Testis (tissue), 3 donors: Measurements from ENCODE around the gene TTC28. TPM values are rescaled to one million over a fixed set of nuclear protein-coding genes. Genes with fewer than 3 reads are reported as not detected.

Source experiments
- DNase-seq: peaks from one replicate; pipeline ENCODE4 v3.0.0-alpha.2; 2019
- H3K27ac ChIP-seq, 2 donors: fragments of 200-600 bp; sonication (generic); one replicate each; pipeline ENCODE4 v1.5.1; 2019
- H3K27me3 ChIP-seq: fragments of 200-600 bp; sonication (generic); one replicate; pipeline ENCODE4 v1.5.1; 2019
- H3K36me3 ChIP-seq: fragments of 200-600 bp; sonication (generic); one replicate; pipeline ENCODE4 v1.5.1; 2017; ENCODE audit warnings: low read depth; ENCODE audit errors: missing control alignments
- H3K4me1 ChIP-seq: fragments of 200-600 bp; sonication (generic); one replicate; pipeline ENCODE4 v1.5.1; 2019
- H3K4me3 ChIP-seq, 2 donors: fragments of 200-600 bp; sonication (generic); one replicate each; pipeline ENCODE4 v1.5.1; 2017 to 2019
- H3K9me3 ChIP-seq: fragments of 200-600 bp; sonication (generic); one replicate; pipeline ENCODE4 v1.5.1; 2017
- CTCF ChIP-seq, 3 experiments: fragments of 450-650 bp in 2 of 3; fragments of 200-600 bp in 1 of 3; sonication (generic) in 1 of 3; IDR thresholded peaks; one replicate each; pipeline ENCODE4 v1.5.1; 2016 to 2019; ENCODE audit warnings: antibody characterized with exemption in 3 of 3, mild to moderate bottlenecking in 2 of 3, moderate library complexity in 1 of 3
- POLR2A ChIP-seq: fragments of 450-650 bp; IDR thresholded peaks from one replicate; pipeline ENCODE4 v1.6.1; 2017; ENCODE audit warnings: antibody characterized with exemption, mild to moderate bottlenecking, moderate library complexity
- WGBS, 2 donors: methylation state at CpG; one replicate each; pipeline ENCODE4 v1.1.5; 2018; 5-methylcytosine and 5-hydroxymethylcytosine counted together
- intact Hi-C: fragments of 100-400 bp; cut with DNase I; formaldehyde crosslinking; loops from one replicate; pipeline ENCODE4 v1.15.1; 2023; ENCODE audit warnings: low total_unique reads
- microRNA-seq, 2 donors: library from miRNA; unstranded; fragments of <30 nt; microRNA quantifications; one replicate each; pipeline ENCODE4, GENCODE V29; 2016; ENCODE audit warnings: borderline number of aligned reads in 2 of 2, borderline replicate concordance in 1 of 2
- polyA plus RNA-seq: library from polyadenylated mRNA; stranded (reverse); fragments of 350-450 nt; fragmentation: Illumina TruSeq; extraction: RNeasy Lipid Tissue Mini Kit (QIAGEN cat#74804); gene quantifications from one replicate; pipeline ENCODE4 v1.2.3, GENCODE V29; 2014; ENCODE audit warnings: low read depth, low replicate concordance; ENCODE audit not compliant: insufficient read depth
- small RNA-seq, 2 donors: library from RNA; depleted of rRNA; stranded (forward); fragments of <200 nt; gene quantifications; one replicate each; pipeline ENCODE3, GENCODE V24; 2016
- total RNA-seq, 2 donors: library from RNA; depleted of rRNA; stranded (reverse); fragments of >200 nt; gene quantifications; one replicate each; pipeline ENCODE4 v1.2.3, GENCODE V29; 2016

TTC28 gene
- total and polyA plus RNA-seq, 3 donors from 2014 or later: 29.4 to 121 (median 75.5) TPM

- Histone ChIP-seq H3K4me1 (no peaks in the 10 kb centered on the region), H3K27me3 (no peaks in the 10 kb centered on the region), H3K27ac (no peak overlapping the region), H3K9me3 (no peaks in the 10 kb centered on the region), H3K4me3 (no peak overlapping the region), H3K36me3 (no peaks in the 10 kb centered on the region)
- intact Hi-C loops: no loop called here
- 51 to 62% methylated on average over 1 of the region's 1 CpG for WGBS, 2 donors
- no peak for DNase-seq
- no peak for TF ChIP-seq POLR2A
- TF ChIP-seq CTCF (IDR thresholded peaks at IDR 0.05): no peak
These were observed 743.7 kb downstream of the TTC28 start for GRCh38 chr22:27935897-27936296.

- DNase-seq: no peak
- Histone ChIP-seq H3K9me3 (no peaks in the 10 kb centered on the region), H3K27me3 (no peaks in the 10 kb centered on the region), H3K4me1 (no peaks in the 10 kb centered on the region), H3K27ac (no peak overlapping the region), H3K4me3 (no peak overlapping the region), H3K36me3 (no peaks in the 10 kb centered on the region)
- intact Hi-C loops: no loop called here
- WGBS, 2 donors: 74 to 78% methylated on average over 5 of the region's 5 CpGs
- no peak for TF ChIP-seq POLR2A
- TF ChIP-seq CTCF (IDR thresholded peaks at IDR 0.05): no peak
These were observed 745.6 kb downstream of the TTC28 start for GRCh38 chr22:27934069-27934468.

GRCh38 chr22:27933186-27933983, 746.3 kb downstream of the TTC28 start:
- no peak for DNase-seq
- intact Hi-C loops: no loop called here
- Histone ChIP-seq H3K36me3 (no peaks in the 10 kb centered on the region), H3K27ac (no peak overlapping the region), H3K27me3 (no peaks in the 10 kb centered on the region), H3K4me1 (no peaks in the 10 kb centered on the region), H3K4me3 (no peak overlapping the region), H3K9me3 (no peaks in the 10 kb centered on the region)
- no peak for TF ChIP-seq POLR2A
- no peak for TF ChIP-seq CTCF (IDR thresholded peaks at IDR 0.05)
- WGBS, 2 donors: 76 to 92% methylated on average over 9 of the region's 9 CpGs

- no peak for DNase-seq
- 86 to 96% methylated on average over 3 of the region's 3 CpGs for WGBS, 2 donors
- H3K27ac ChIP-seq: no peak overlapping the region
- TF ChIP-seq CTCF (IDR thresholded peaks at IDR 0.05): no peak
- TF ChIP-seq POLR2A: no peak
- H3K4me3 ChIP-seq: no peak overlapping the region
- no peaks in the 10 kb centered on the region for H3K9me3 ChIP-seq
- no peaks in the 10 kb centered on the region for H3K36me3 ChIP-seq
- H3K4me1 ChIP-seq: no peaks in the 10 kb centered on the region
- intact Hi-C loops: no loop called here
- no peaks in the 10 kb centered on the region for H3K27me3 ChIP-seq
These were observed 749.1 kb downstream of the TTC28 start for GRCh38 chr22:27930331-27931060.

Small RNA genes lying within 50 kb of the gene (microRNA-seq; reads per million reads assigned to microRNA genes)
- gene MIR5739: 0 reads per million in 2 donors

Small RNA genes lying within 50 kb of the gene (small RNA-seq; reads per million reads assigned to genes)
- gene MIR5739 (0 reads per million in 2 donors), gene RF00019 (0 reads per million in 2 donors), gene RF00150 (0 to 0.18 reads per million in 2 donors), gene RF02200 (0 reads per million in 2 donors), gene RN7SL162P (0 reads per million in 2 donors)

Other genes with a start within 250 kb of the TTC28 start
- 10 to 100 TPM; 21.3 to 28.1 TPM for gene CHEK2, start 62.0 kb upstream of the TTC28 start, total RNA-seq
- 13.5 TPM for gene CHEK2, start 62.0 kb upstream of the TTC28 start, polyA plus RNA-seq
- gene HSCB, start 62.2 kb upstream of the TTC28 start, total RNA-seq: 10 to 100 TPM; 16.4 to 19.5 TPM
- 10.2 TPM for gene HSCB, start 62.2 kb upstream of the TTC28 start, polyA plus RNA-seq
- gene CCDC117, start 92.9 kb upstream of the TTC28 start, total RNA-seq: 10 to 100 TPM; 68.6 to 76.1 TPM
- 83.0 TPM for gene CCDC117, start 92.9 kb upstream of the TTC28 start, polyA plus RNA-seq
- 10 to 100 TPM; 48.2 to 63.3 TPM for gene XBP1, start 120.7 kb upstream of the TTC28 start, total RNA-seq
- 52.5 TPM for gene XBP1, start 120.7 kb upstream of the TTC28 start, polyA plus RNA-seq
- gene ZNRF3, start 203.7 kb upstream of the TTC28 start, total RNA-seq: 10 to 100 TPM; 32.2 to 44.5 TPM
- 13.9 TPM for gene ZNRF3, start 203.7 kb upstream of the TTC28 start, polyA plus RNA-seq